ENCODE measurements around the gene TMEM141. TPM values are rescaled to one million over a fixed set of nuclear protein-coding genes. Genes with fewer than 3 reads are reported as not detected.
"Not testable (repeated sequence)": the region's sequence is repeated elsewhere in the genome, so short reads cannot be mapped to it uniquely, and the experiment has no call there.

Gene TMEM141
- total and polyA plus RNA-seq, 2 donors from 2014 or later, result 96.5 to 403 TPM

DNA sequence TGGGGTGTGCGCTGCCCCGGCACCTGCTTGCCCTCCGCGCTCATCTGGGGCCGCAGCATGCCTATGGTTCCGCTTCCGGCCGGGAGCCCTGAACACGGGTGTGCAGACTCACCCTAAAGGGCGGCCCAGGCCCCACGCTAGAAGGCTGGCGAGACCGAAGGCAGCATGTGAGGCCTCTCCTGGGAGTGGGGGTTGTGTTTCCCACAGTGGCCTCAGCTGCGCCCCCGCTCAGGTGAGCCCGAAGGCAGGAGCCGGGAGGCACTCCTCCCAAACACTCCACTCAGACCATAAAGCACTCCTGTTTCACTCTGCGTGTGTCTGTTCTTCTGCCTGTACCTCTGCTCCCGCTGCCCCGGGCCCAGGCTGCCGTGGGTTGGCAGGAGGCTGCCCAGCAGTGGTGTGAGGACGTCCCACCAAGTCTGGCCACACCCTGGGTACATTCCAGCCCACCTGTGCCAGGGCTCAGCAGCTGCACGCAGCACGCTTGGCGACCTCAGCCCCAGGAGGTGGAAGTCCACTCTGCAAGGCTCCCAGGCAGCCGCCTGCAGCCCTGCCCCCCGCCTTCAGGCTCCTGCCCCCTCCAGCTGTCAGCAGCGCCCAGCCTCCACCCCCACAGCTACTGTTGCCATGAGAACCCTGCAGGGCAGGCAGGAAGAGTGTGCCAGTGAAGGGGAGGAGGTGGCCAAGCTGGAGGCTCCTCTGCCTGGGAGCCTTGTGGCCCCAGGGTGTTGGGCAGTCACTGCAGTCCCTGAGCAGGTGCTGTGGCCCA, 49.9 kb downstream of the TMEM141 start:
- no peak for FAIRE-seq
- peak overlapping the region in 1 of 2 donors; percentile 51 for H3K27ac ChIP-seq (ENCODE audit: low read depth in 2 of 2, low read length in 2 of 2)
- no peaks in the 10 kb centered on the region for H3K27me3 ChIP-seq (ENCODE audit: control insufficient read depth, insufficient read depth, low read length)
- intact Hi-C loops (cut with DNase I), result loop anchor here (10.0 kb wide), 1 partner anchor 104 kb away; the partner anchor contains the start of genes C8G and FBXW5
- peaks cover 0 to 22% (median 7%) of the 10 kb centered on the region in 3 donors for H3K4me1 ChIP-seq (ENCODE audit: control insufficient read depth in 2 of 3, insufficient read depth in 2 of 3, low read depth in 1 of 3, low read length in 3 of 3)
- TF ChIP-seq, protein P1, sequence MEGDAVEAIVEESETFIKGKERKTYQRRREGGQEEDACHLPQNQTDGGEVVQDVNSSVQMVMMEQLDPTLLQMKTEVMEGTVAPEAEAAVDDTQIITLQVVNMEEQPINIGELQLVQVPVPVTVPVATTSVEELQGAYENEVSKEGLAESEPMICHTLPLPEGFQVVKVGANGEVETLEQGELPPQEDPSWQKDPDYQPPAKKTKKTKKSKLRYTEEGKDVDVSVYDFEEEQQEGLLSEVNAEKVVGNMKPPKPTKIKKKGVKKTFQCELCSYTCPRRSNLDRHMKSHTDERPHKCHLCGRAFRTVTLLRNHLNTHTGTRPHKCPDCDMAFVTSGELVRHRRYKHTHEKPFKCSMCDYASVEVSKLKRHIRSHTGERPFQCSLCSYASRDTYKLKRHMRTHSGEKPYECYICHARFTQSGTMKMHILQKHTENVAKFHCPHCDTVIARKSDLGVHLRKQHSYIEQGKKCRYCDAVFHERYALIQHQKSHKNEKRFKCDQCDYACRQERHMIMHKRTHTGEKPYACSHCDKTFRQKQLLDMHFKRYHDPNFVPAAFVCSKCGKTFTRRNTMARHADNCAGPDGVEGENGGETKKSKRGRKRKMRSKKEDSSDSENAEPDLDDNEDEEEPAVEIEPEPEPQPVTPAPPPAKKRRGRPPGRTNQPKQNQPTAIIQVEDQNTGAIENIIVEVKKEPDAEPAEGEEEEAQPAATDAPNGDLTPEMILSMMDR (IDR thresholded peaks at IDR 0.05; ENCODE audit: borderline replicate concordance, extremely low read depth, insufficient read depth), result no peak
- no peaks in the 10 kb centered on the region for H3K36me3 ChIP-seq (ENCODE audit: control insufficient read depth in 2 of 3, insufficient read depth in 3 of 3, low read length in 3 of 3)
- no peak overlapping the region for H3K4me3 ChIP-seq (ENCODE audit: low read length in 3 of 3)
- no peak overlapping the region for H3K9ac ChIP-seq (ENCODE audit: low read length in 3 of 3)
- DNase-seq, result peak; percentile 86 to 91 (median 89)
- no peaks in the 10 kb centered on the region for H3K9me3 ChIP-seq (ENCODE audit: control insufficient read depth in 2 of 3, insufficient read depth in 1 of 3, low read length in 3 of 3)

DNA sequence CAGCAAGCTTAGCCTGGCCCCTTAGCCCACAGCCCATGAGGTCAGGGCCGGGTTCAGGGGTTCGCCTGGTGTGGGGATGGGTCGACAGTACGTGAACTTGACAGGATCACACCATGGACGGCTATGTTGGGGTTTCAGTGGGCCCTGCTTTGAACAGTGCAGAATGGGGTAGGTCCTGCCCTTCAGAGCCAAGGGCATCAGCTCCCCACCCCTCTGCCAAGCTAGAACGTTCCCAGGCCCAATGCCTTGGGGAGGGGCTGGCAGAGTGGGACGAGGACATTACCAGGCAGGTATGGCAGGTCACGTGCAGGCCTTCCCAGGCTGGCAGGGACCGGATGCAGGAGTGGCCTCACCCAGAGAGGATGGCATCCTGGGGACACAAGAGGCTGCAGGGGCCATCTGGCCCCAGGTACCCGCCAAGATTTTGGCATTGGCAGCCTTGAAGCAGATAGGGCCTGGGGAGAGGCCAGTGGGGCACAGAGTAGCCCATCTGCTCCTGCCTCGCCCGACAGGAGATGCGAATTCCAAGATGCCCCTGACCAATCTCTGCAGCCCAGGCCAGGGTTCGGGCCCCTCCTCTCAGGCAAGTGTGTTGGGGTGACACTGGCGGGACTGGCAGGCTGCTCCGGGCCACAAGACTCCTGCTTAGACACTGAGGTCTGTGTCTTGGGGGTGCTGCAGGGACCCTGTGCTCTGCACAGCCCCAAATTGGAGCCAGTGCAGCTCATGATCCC, 50.7 kb downstream of the TMEM141 start:
- intact Hi-C loops (cut with DNase I), result loop anchor here (10.0 kb wide), 1 partner anchor 103 kb away; the partner anchor contains the start of genes C8G and FBXW5
- not testable (repeated sequence) for H3K4me3 ChIP-seq (ENCODE audit: low read length in 3 of 3); H3K9ac ChIP-seq (ENCODE audit: low read length in 3 of 3); H3K9me3 ChIP-seq (ENCODE audit: control insufficient read depth in 2 of 3, insufficient read depth in 1 of 3, low read length in 3 of 3); FAIRE-seq; H3K27me3 ChIP-seq (ENCODE audit: control insufficient read depth, insufficient read depth, low read length); DNase-seq; H3K36me3 ChIP-seq (ENCODE audit: control insufficient read depth in 2 of 3, insufficient read depth in 3 of 3, low read length in 3 of 3)
- Histone ChIP-seq H3K27ac (ENCODE audit: low read depth in 2 of 2, low read length in 2 of 2) (peak overlapping the region in 1 of 2 donors; percentile 51), H3K4me1 (ENCODE audit: control insufficient read depth in 2 of 3, insufficient read depth in 2 of 3, low read depth in 1 of 3, low read length in 3 of 3) (peaks cover 0 to 25% (median 7%) of the 10 kb centered on the region in 3 donors)

DNA sequence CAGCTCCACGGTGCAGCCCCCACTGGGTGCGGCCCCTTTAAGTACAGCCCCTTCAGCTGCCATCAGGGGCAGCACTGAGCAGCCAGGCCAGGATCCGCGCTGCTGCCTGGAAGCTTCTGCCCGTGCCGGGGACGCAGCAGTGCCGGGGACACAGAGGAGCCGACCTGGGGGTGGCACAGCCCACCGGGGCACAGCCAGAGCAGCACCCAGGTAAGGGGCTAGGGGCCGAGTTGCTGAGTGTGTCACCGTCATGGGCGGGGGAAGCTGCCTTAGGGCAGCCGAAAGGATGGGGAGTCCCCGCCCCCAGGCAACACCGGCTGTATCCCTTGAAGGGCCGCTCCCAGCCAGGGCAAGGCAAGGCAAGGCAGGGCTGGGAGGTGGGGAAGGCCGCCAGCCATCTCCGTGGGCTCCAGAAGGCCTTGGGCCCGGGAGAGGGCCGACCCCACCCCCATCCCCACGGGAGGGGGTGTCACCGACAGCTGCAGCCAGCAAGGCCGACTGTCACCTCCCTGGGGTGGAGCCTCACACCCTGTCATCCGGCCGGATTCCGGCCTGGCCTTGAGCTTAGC, 51.3 kb downstream of the TMEM141 start, which contains the start of gene AJM1:
Gene AJM1 (plus strand): TSS at position 99 of the 569 bp plus-strand sequence. CDS start 1,937 bp downstream, outside the sequence.
- not testable (repeated sequence) for H3K27me3 ChIP-seq (ENCODE audit: control insufficient read depth, insufficient read depth, low read length); H3K36me3 ChIP-seq (ENCODE audit: control insufficient read depth in 2 of 3, insufficient read depth in 3 of 3, low read length in 3 of 3); H3K9me3 ChIP-seq (ENCODE audit: control insufficient read depth in 2 of 3, insufficient read depth in 1 of 3, low read length in 3 of 3); FAIRE-seq; H3K9ac ChIP-seq (ENCODE audit: low read length in 3 of 3)
- TF ChIP-seq, protein P1 (IDR thresholded peaks at IDR 0.05; ENCODE audit: borderline replicate concordance, extremely low read depth, insufficient read depth), result peak; percentile 88
- DNase-seq, result peak; percentile 86 to 92 (median 91)
- Histone ChIP-seq H3K4me3 (ENCODE audit: low read length in 3 of 3) (peak within 1 kb of the TSS in 2 of 3 donors; percentile 16 to 44), H3K4me1 (ENCODE audit: control insufficient read depth in 2 of 3, insufficient read depth in 2 of 3, low read depth in 1 of 3, low read length in 3 of 3) (peaks cover 0 to 26% (median 7%) of the 10 kb centered on the region in 3 donors), H3K27ac (ENCODE audit: low read depth in 2 of 2, low read length in 2 of 2) (peak within 1 kb of the TSS in 1 of 2 donors; percentile 51)
- intact Hi-C loops (cut with DNase I), result loop anchor here (10.0 kb wide), 1 partner anchor 102 kb away; the partner anchor contains the start of genes C8G and FBXW5

Small RNAs within 50 kb of the gene (microRNA-seq; reads per million reads assigned to microRNA genes)
- not detected for gene MIR4292
- gene MIR6722, result not detected

Other genes with a start within 250 kb of the TMEM141 start
- gene NOTCH1, start 245.3 kb upstream of the TMEM141 start, total RNA-seq, result 77.2 TPM
- 6.5 TPM for gene NOTCH1, start 245.3 kb upstream of the TMEM141 start, polyA plus RNA-seq (ENCODE audit: insufficient read depth, low read depth, low replicate concordance)
- gene EGFL7, start 128.4 kb upstream of the TMEM141 start, total RNA-seq, result 140 TPM
- gene EGFL7, start 128.4 kb upstream of the TMEM141 start, polyA plus RNA-seq (ENCODE audit: insufficient read depth, low read depth, low replicate concordance), result 137 TPM
- 83.6 TPM for gene AGPAT2, start 103.9 kb upstream of the TMEM141 start, total RNA-seq
- gene AGPAT2, start 103.9 kb upstream of the TMEM141 start, polyA plus RNA-seq (ENCODE audit: insufficient read depth, low read depth, low replicate concordance), result 73.4 TPM
- gene DIPK1B, start 78.8 kb upstream of the TMEM141 start, total RNA-seq, result 7.5 TPM
- gene DIPK1B, start 78.8 kb upstream of the TMEM141 start, polyA plus RNA-seq (ENCODE audit: insufficient read depth, low read depth, low replicate concordance), result 22.6 TPM
- 8.4 TPM for gene LCN10, start 48.4 kb upstream of the TMEM141 start, total RNA-seq
- 3.9 TPM for gene LCN10, start 48.4 kb upstream of the TMEM141 start, polyA plus RNA-seq (ENCODE audit: insufficient read depth, low read depth, low replicate concordance)
- 16.0 TPM for gene LCN6, start 42.8 kb upstream of the TMEM141 start, total RNA-seq
- gene LCN6, start 42.8 kb upstream of the TMEM141 start, polyA plus RNA-seq (ENCODE audit: insufficient read depth, low read depth, low replicate concordance), result not detected
- gene LCN8, start 33.1 kb upstream of the TMEM141 start, total RNA-seq, result not detected
- not detected for gene LCN8, start 33.1 kb upstream of the TMEM141 start, polyA plus RNA-seq (ENCODE audit: insufficient read depth, low read depth, low replicate concordance)
- gene LCN15, start 26.8 kb upstream of the TMEM141 start, total RNA-seq, result not detected
- gene LCN15, start 26.8 kb upstream of the TMEM141 start, polyA plus RNA-seq (ENCODE audit: insufficient read depth, low read depth, low replicate concordance), result not detected
- gene CCDC183, start 5.0 kb downstream of the TMEM141 start, total RNA-seq, result 0.88 TPM
- 3.1 TPM for gene CCDC183, start 5.0 kb downstream of the TMEM141 start, polyA plus RNA-seq (ENCODE audit: insufficient read depth, low read depth, low replicate concordance)
- 70.3 TPM for gene RABL6, start 16.6 kb downstream of the TMEM141 start, total RNA-seq
- gene RABL6, start 16.6 kb downstream of the TMEM141 start, polyA plus RNA-seq (ENCODE audit: insufficient read depth, low read depth, low replicate concordance), result 60.4 TPM
- 5.3 TPM for gene AJM1, start 51.1 kb downstream of the TMEM141 start, total RNA-seq
- 2.5 TPM for gene AJM1, start 51.1 kb downstream of the TMEM141 start, polyA plus RNA-seq (ENCODE audit: insufficient read depth, low read depth, low replicate concordance)
- gene PHPT1, start 58.1 kb downstream of the TMEM141 start, total RNA-seq, result 108 TPM
- gene PHPT1, start 58.1 kb downstream of the TMEM141 start, polyA plus RNA-seq (ENCODE audit: insufficient read depth, low read depth, low replicate concordance), result 283 TPM
- gene MAMDC4, start 61.0 kb downstream of the TMEM141 start, total RNA-seq, result 8.1 TPM
- 5.8 TPM for gene MAMDC4, start 61.0 kb downstream of the TMEM141 start, polyA plus RNA-seq (ENCODE audit: insufficient read depth, low read depth, low replicate concordance)
- 316 TPM for gene EDF1, start 75.0 kb downstream of the TMEM141 start, total RNA-seq
- 888 TPM for gene EDF1, start 75.0 kb downstream of the TMEM141 start, polyA plus RNA-seq (ENCODE audit: insufficient read depth, low read depth, low replicate concordance)
- 16.9 TPM for gene TRAF2, start 95.2 kb downstream of the TMEM141 start, total RNA-seq
- 11.4 TPM for gene TRAF2, start 95.2 kb downstream of the TMEM141 start, polyA plus RNA-seq (ENCODE audit: insufficient read depth, low read depth, low replicate concordance)
- 97.2 TPM for gene FBXW5, start 153.4 kb downstream of the TMEM141 start, total RNA-seq
- 92.5 TPM for gene FBXW5, start 153.4 kb downstream of the TMEM141 start, polyA plus RNA-seq (ENCODE audit: insufficient read depth, low read depth, low replicate concordance)
- 1.9 TPM for gene C8G, start 153.9 kb downstream of the TMEM141 start, total RNA-seq
- gene C8G, start 153.9 kb downstream of the TMEM141 start, polyA plus RNA-seq (ENCODE audit: insufficient read depth, low read depth, low replicate concordance), result 2.1 TPM
- gene LCN12, start 160.9 kb downstream of the TMEM141 start, total RNA-seq, result 42.9 TPM
- gene LCN12, start 160.9 kb downstream of the TMEM141 start, polyA plus RNA-seq (ENCODE audit: insufficient read depth, low read depth, low replicate concordance), result 35.5 TPM
- gene PTGDS, start 186.2 kb downstream of the TMEM141 start, total RNA-seq, result 236 TPM
- gene PTGDS, start 186.2 kb downstream of the TMEM141 start, polyA plus RNA-seq (ENCODE audit: insufficient read depth, low read depth, low replicate concordance), result 709 TPM
- gene LCNL1, start 191.6 kb downstream of the TMEM141 start, total RNA-seq, result 1.4 TPM
- 0.54 TPM for gene LCNL1, start 191.6 kb downstream of the TMEM141 start, polyA plus RNA-seq (ENCODE audit: insufficient read depth, low read depth, low replicate concordance)
- 54.2 TPM for gene PAXX, start 201.1 kb downstream of the TMEM141 start, total RNA-seq
- 80.9 TPM for gene PAXX, start 201.1 kb downstream of the TMEM141 start, polyA plus RNA-seq (ENCODE audit: insufficient read depth, low read depth, low replicate concordance)
- gene CLIC3, start 205.2 kb downstream of the TMEM141 start, total RNA-seq, result 4.0 TPM
- 2.1 TPM for gene CLIC3, start 205.2 kb downstream of the TMEM141 start, polyA plus RNA-seq (ENCODE audit: insufficient read depth, low read depth, low replicate concordance)
- 72.1 TPM for gene ABCA2, start 236.9 kb downstream of the TMEM141 start, total RNA-seq
- gene ABCA2, start 236.9 kb downstream of the TMEM141 start, polyA plus RNA-seq (ENCODE audit: insufficient read depth, low read depth, low replicate concordance), result 39.2 TPM
- 0.60 TPM for gene FUT7, start 240.7 kb downstream of the TMEM141 start, total RNA-seq
- not detected for gene FUT7, start 240.7 kb downstream of the TMEM141 start, polyA plus RNA-seq (ENCODE audit: insufficient read depth, low read depth, low replicate concordance)